Thyroid gland (tissue), 4 donors: ENCODE measurements around the gene B4GALNT3.

ENCODE experiments used
- POLR2A ChIP-seq, 2 donors: fragments of 450-650 bp; IDR thresholded peaks; one replicate each; pipeline ENCODE4 v1.6.1; 2017; ENCODE audit warnings: antibody characterized with exemption in 2 of 2, mild to moderate bottlenecking in 2 of 2, moderate library complexity in 1 of 2
- TF ChIP-seq, protein P1 (sequence below), 6 experiments: fragments of 200-600 bp in 3 of 6; fragments of 450-650 bp in 3 of 6; sonication (generic) in 3 of 6; IDR thresholded peaks; one replicate each; pipeline ENCODE4 v1.5.1; 2016 to 2019; ENCODE audit warnings: antibody characterized with exemption in 6 of 6, mild to moderate bottlenecking in 2 of 6, inconsistent platforms in 1 of 6, moderate library complexity in 1 of 6

DNA sequence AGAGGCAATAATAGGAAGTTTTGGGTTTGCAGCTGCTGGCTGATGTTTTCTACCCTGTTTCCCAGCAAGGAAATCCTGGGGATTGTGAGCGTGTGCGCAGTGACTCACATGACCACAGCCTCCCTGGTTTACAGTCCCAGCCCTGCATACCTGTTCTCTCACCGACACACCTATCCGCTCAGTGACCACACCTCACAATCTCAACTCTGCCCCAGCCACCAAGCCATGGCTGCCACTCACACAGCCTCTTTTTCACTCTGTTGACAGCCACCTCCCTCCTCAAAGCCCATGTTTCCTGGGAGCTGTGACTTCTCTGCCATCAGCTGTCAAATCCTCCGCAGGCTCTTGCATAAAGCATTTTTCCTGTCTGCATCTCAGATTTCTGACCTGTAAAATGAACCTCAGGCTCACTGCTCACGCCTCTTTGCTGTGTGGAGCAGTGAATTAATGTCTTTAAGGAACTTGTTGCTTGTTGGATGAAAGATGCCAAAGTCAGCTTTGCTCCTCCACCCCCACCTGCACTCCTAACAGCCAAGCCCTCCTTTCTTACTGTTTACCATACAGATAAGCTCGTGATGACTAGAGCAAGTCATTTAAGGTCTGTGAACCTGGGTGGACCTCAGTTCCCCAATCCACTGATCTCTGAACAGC is 43.5 kb downstream of the B4GALNT3 start:
- no peak for TF ChIP-seq POLR2A (IDR thresholded peaks at IDR 0.05)
- TF ChIP-seq, protein P1, sequence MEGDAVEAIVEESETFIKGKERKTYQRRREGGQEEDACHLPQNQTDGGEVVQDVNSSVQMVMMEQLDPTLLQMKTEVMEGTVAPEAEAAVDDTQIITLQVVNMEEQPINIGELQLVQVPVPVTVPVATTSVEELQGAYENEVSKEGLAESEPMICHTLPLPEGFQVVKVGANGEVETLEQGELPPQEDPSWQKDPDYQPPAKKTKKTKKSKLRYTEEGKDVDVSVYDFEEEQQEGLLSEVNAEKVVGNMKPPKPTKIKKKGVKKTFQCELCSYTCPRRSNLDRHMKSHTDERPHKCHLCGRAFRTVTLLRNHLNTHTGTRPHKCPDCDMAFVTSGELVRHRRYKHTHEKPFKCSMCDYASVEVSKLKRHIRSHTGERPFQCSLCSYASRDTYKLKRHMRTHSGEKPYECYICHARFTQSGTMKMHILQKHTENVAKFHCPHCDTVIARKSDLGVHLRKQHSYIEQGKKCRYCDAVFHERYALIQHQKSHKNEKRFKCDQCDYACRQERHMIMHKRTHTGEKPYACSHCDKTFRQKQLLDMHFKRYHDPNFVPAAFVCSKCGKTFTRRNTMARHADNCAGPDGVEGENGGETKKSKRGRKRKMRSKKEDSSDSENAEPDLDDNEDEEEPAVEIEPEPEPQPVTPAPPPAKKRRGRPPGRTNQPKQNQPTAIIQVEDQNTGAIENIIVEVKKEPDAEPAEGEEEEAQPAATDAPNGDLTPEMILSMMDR (IDR thresholded peaks at IDR 0.05): no peak
